Measurements from ENCODE around the gene CIC. TPM values are rescaled to one million over a fixed set of nuclear protein-coding genes. Genes with fewer than 3 reads are reported as not detected.

The CIC gene
- total and polyA plus RNA-seq, 10 of the 15 experiments (the other 5 are each of a cell fraction or from before 2014, with no cell fraction given), result 0.18 to 50.6 (median 7.1) TPM

DNA sequence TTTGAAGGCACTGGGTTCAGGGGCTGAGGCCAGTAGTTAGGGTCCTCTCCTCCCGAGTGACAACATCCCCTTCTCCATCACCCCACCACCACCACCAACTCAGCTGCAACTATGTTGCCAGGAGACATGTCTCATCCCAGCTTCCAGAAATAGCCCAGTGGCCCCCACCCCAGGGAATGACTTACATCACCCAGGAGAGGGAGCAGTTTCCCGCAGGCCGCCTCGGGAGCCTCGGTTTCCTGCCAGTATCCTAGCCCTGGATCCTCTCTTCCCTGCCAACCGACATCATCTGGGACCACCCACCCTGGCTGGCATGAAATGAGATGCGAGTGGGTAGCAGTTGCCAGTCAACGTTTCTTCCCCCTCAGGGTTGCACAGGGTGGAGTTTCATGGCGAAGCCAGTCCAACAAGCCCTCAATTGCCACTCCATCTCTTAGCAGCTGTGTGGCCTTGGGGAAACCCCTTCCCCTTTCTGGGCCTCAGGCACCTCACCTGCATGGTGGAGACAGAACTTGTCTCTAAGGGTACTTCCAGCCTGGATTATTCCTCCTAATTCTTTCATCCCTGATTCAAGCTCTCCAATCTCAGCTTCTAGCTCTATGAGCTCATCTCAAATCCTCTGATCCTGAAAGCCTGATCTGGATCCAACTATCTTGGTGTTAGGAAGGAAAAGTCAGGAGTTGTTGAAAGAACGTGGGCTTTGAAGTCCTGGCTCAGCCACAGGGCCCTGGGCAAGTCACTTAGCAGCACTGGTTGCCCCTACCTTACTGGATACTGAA is 22.7 kb upstream of the CIC start:
- peaks cover 0 to 7% of the 10 kb centered on the region in 2 experiments; a peak in 2 of 4 replicates for H3K36me3 ChIP-seq (ENCODE audit: control insufficient read depth in 2 of 2, insufficient read depth in 2 of 2, low read length in 1 of 2)
- POLR2A ChIA-PET, result interaction anchor here (0.9 to 6.7 kb wide), 5 partner anchors 25 to 123 kb away, joined by 3 to 51 read pairs (median 6); no protein-coding TSS in a partner anchor
- CTCF ChIA-PET, result interaction anchor here (0.6 to 6.7 kb wide), 8 partner anchors 9 to 256 kb away, joined by 3 to 111 read pairs (median 4); partner anchors contain the start of genes CIC and POU2F2
- H3K27ac ChIP-seq (ENCODE audit: control insufficient read depth, insufficient read depth), result no peak overlapping the region
- H3K4me3 ChIP-seq, result no peak overlapping the region
- intact Hi-C loops (cut with micrococcal nuclease; ENCODE audit: unreplicated experiment) (no loop called here), in situ Hi-C loops (cut with MboI) (no loop called here)
- no peak overlapping the region for H2AFZ ChIP-seq (ENCODE audit: control insufficient read depth, low read depth, low read length)
- TF ChIP-seq NFYA (IDR thresholded peaks at IDR 0.05; ENCODE audit: borderline replicate concordance, low read depth, low read length) (no peak), POLR2A (IDR thresholded peaks at IDR 0.05; ENCODE audit: low read depth, low read length) (peak; percentile 53), DPF2 (IDR thresholded peaks at IDR 0.05) (0 out of 2 replicates have a peak, but pooled peaks have one; percentile 29)
- TF ChIP-seq, protein P1, sequence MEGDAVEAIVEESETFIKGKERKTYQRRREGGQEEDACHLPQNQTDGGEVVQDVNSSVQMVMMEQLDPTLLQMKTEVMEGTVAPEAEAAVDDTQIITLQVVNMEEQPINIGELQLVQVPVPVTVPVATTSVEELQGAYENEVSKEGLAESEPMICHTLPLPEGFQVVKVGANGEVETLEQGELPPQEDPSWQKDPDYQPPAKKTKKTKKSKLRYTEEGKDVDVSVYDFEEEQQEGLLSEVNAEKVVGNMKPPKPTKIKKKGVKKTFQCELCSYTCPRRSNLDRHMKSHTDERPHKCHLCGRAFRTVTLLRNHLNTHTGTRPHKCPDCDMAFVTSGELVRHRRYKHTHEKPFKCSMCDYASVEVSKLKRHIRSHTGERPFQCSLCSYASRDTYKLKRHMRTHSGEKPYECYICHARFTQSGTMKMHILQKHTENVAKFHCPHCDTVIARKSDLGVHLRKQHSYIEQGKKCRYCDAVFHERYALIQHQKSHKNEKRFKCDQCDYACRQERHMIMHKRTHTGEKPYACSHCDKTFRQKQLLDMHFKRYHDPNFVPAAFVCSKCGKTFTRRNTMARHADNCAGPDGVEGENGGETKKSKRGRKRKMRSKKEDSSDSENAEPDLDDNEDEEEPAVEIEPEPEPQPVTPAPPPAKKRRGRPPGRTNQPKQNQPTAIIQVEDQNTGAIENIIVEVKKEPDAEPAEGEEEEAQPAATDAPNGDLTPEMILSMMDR (IDR thresholded peaks at IDR 0.05 in 2 of 3, conservative IDR thresholded peaks at IDR 0.05 in 1 of 3; ENCODE audit: control insufficient read depth in 2 of 3, extremely low read depth in 1 of 3, insufficient read depth in 1 of 3, low read depth in 3 of 3, low read length in 3 of 3), result 0 out of 6 replicates have a peak, but pooled peaks of 2 of the 3 experiments have one; percentile 2 to 10
- ATAC-seq, result no peak
- H3K79me2 ChIP-seq (ENCODE audit: control insufficient read depth, insufficient read depth, low read length), result peaks cover 24% of the 10 kb centered on the region
- DNase-seq (ENCODE audit: low read depth, low spot score), result no peak
- WGBS (ENCODE audit: insufficient coverage, insufficient replicate concordance, low lambda C conversion rate, missing lambda C conversion rate), result 61% methylated on average over 10 of the region's 10 CpGs
- no peaks in the 10 kb centered on the region for H4K20me1 ChIP-seq (ENCODE audit: control insufficient read depth, insufficient read depth)
- H3K4me1 ChIP-seq (ENCODE audit: control insufficient read depth, insufficient read depth, low read length), result peaks cover 9% of the 10 kb centered on the region
- no peaks in the 10 kb centered on the region for H3K9me3 ChIP-seq (replicated peaks; ENCODE audit: control insufficient read depth, insufficient read depth, low read length)
- no peak overlapping the region for H3K9ac ChIP-seq (ENCODE audit: control insufficient read depth, insufficient read depth, low read length)
- no peak overlapping the region for H3K4me2 ChIP-seq (ENCODE audit: control insufficient read depth, insufficient read depth)
- SMC1A ChIA-PET (ENCODE audit: uncharacterized antibody, unreplicated experiment), result interaction anchor here (1.0 to 6.3 kb wide), 7 partner anchors 10 to 114 kb away, joined by 4 to 70 read pairs (median 6); partner anchors contain the start of gene POU2F2
- no peaks in the 10 kb centered on the region for H3K27me3 ChIP-seq (replicated peaks in 1 of 2; ENCODE audit: control insufficient read depth in 2 of 2, insufficient read depth in 2 of 2, low read length in 1 of 2)
- RAD21 ChIA-PET (ENCODE audit: unreplicated experiment), result interaction anchor here (1.4 to 6.0 kb wide), 3 partner anchors 24 to 50 kb away, joined by 3 to 82 read pairs (median 11); partner anchors contain the start of gene CIC
- no peak for FAIRE-seq
- no TSS peak for BruUV-seq (replicated peaks)

Data from GM12878 (cell line).